ENCODE data around the gene XXYLT1. TPM values are rescaled to one million over a fixed set of nuclear protein-coding genes. Genes with fewer than 3 reads are reported as not detected.

Gene XXYLT1
- total and polyA plus RNA-seq, 2 of the 8 experiments (the other 6 are each of a cell fraction or from before 2014, with no cell fraction given), result 18.9 to 23.8 TPM

- no peak for TF ChIP-seq SP1 (IDR thresholded peaks at IDR 0.05; ENCODE audit: low read depth, low read length)
- no peak for TF ChIP-seq SP2 (IDR thresholded peaks at IDR 0.05; ENCODE audit: low read length)
- no peak for TF ChIP-seq ATF2 (IDR thresholded peaks at IDR 0.05; ENCODE audit: low read length)
- no peak for TF ChIP-seq SP4 (IDR thresholded peaks at IDR 0.05; ENCODE audit: low read length)
- TF ChIP-seq ASH2L (IDR thresholded peaks at IDR 0.05; ENCODE audit: low read length), result no peak
- TF ChIP-seq EP300 (IDR thresholded peaks at IDR 0.05; ENCODE audit: borderline replicate concordance in 1 of 2, low read depth in 2 of 2, low read length in 2 of 2), result no peak
- TF ChIP-seq BCL11A (IDR thresholded peaks at IDR 0.05; ENCODE audit: low read depth in 2 of 2, low read length in 2 of 2), result no peak
Observed at GRCh38 chr3:195099951-195100785, 170.8 kb downstream of the XXYLT1 start (continued).
